GM12878 (cell line): ENCODE data around the gene LPCAT3. TPM values are rescaled to one million over a fixed set of nuclear protein-coding genes. Genes with fewer than 3 reads are reported as not detected.

Experiments
- ATAC-seq: fragments of 200-7000 bp; cut with Tn5 transposase; 3 replicates; pipeline ENCODE4 v1.9.1; 2020; ENCODE audit warnings: mild to moderate bottlenecking, moderate library complexity
- BruUV-seq: library from RNA; stranded (reverse); fragments of 400-500 nt; replicated peaks from 2 replicates; lab custom pipeline; 2021; lab: Mats Ljungman, UMichigan
- CTCF ChIA-PET: fragments of 300-600 bp; sonication (Branson Sonifier 250); formaldehyde crosslinking; extraction: SDS; loops from one replicate; lab custom pipeline; 2021; ENCODE audit warnings: inconsistent platforms; lab: Yijun Ruan, JAX
- POLR2A ChIA-PET: fragments of 350-600 bp; formaldehyde crosslinking; extraction: SDS; loops from one replicate; lab custom pipeline; 2021; ENCODE audit warnings: inconsistent platforms; lab: Charles Lee
- RAD21 ChIA-PET: fragments of 300-600 bp; sonication (Branson Sonifier 250); formaldehyde crosslinking; loops from one replicate; lab custom pipeline; 2023; ENCODE audit warnings: antibody characterized with exemption; ENCODE audit not compliant: unreplicated experiment; lab: Charles Lee
- SMC1A ChIA-PET: fragments of 300-600 bp; sonication (Branson Sonifier 250); formaldehyde crosslinking; loops from one replicate; lab custom pipeline; 2023; ENCODE audit not compliant: unreplicated experiment, uncharacterized antibody; lab: Charles Lee
- DNase-seq: peaks from one replicate; pipeline ENCODE4 v3.0.0-alpha.2; 2011; ENCODE audit warnings: low read depth, low spot score
- FAIRE-seq: peaks from 3 replicates; lab custom pipeline; 2011; peaks lifted over from hg19 to GRCh38; lab: Jason Lieb, UNC
- H2AFZ ChIP-seq: 2 replicates; pipeline ENCODE4 v1.6.0; 2011; ENCODE audit warnings: low read depth, low read length, control low read depth; ENCODE audit not compliant: control insufficient read depth
- H3K27ac ChIP-seq: 2 replicates; pipeline ENCODE4 v1.5.1; 2011; ENCODE audit warnings: control low read depth; ENCODE audit not compliant: control insufficient read depth, insufficient read depth
- H3K27me3 ChIP-seq, 2 experiments: replicated peaks in 1 of 2; 2 replicates each; pipeline versions ENCODE4 v1.6.0 to v1.6.1; 2011; ENCODE audit warnings: low read length in 1 of 2; ENCODE audit not compliant: control insufficient read depth in 2 of 2, insufficient read depth in 2 of 2
- H3K36me3 ChIP-seq, 2 experiments: 2 replicates each; pipeline ENCODE4 v1.5.1; 2011; ENCODE audit warnings: low read length in 1 of 2; ENCODE audit not compliant: control insufficient read depth in 2 of 2, insufficient read depth in 2 of 2
- H3K4me1 ChIP-seq: 2 replicates; pipeline ENCODE4 v1.6.1; 2011; ENCODE audit warnings: mild to moderate bottlenecking, low read length, moderate library complexity, mixed read lengths; ENCODE audit not compliant: control insufficient read depth, insufficient read depth
- H3K4me2 ChIP-seq: 2 replicates; pipeline ENCODE4 v1.6.0; 2011; ENCODE audit warnings: control low read depth; ENCODE audit not compliant: control insufficient read depth, insufficient read depth
- H3K4me3 ChIP-seq: fragments of 200-600 bp; sonication (generic); 2 replicates; pipeline ENCODE4 v1.5.1; 2016
- H3K79me2 ChIP-seq: 2 replicates; pipeline ENCODE4 v1.6.0; 2011; ENCODE audit warnings: low read length; ENCODE audit not compliant: control insufficient read depth, insufficient read depth
- H3K9ac ChIP-seq: 2 replicates; pipeline ENCODE4 v1.8.0; 2011; ENCODE audit warnings: low read length, control low read depth, mixed read lengths; ENCODE audit not compliant: control insufficient read depth, insufficient read depth
- H3K9me3 ChIP-seq: replicated peaks from 3 replicates; pipeline ENCODE4 v1.5.1; 2011; ENCODE audit warnings: mild to moderate bottlenecking, low read length; ENCODE audit not compliant: control insufficient read depth, insufficient read depth
- H4K20me1 ChIP-seq: 2 replicates; pipeline ENCODE4 v1.6.0; 2011; ENCODE audit not compliant: control insufficient read depth, insufficient read depth
- CEBPZ ChIP-seq: fragments of 150-350 bp; IDR thresholded peaks from 2 replicates; pipeline ENCODE4 v1.6.1; 2016; ENCODE audit warnings: low read depth, low read length
- ETV6 ChIP-seq, 2 experiments: fragments of 450-650 bp in 1 of 2; IDR thresholded peaks in 1 of 2; conservative IDR thresholded peaks in 1 of 2; 2 replicates each; pipeline ENCODE4 v1.6.1; 2014; ENCODE audit warnings: antibody characterized with exemption in 1 of 2, borderline replicate concordance in 1 of 2, low read depth in 1 of 2, mild to moderate bottlenecking in 1 of 2, moderate library complexity in 1 of 2
- MTA3 ChIP-seq: IDR thresholded peaks from 2 replicates; pipeline ENCODE4 v1.6.1; 2012; ENCODE audit warnings: low read length, inconsistent platforms, borderline replicate concordance
- NBN ChIP-seq: fragments of 450-650 bp; IDR thresholded peaks from 2 replicates; pipeline ENCODE4 v1.6.1; 2016
- SREBF1 ChIP-seq: IDR thresholded peaks from 2 replicates; pipeline ENCODE4 v1.6.1; 2012; ENCODE audit warnings: mild to moderate bottlenecking, low read length
- WGBS: methylation state at CpG from one replicate; pipeline ENCODE4 v1.1.6; 2016; ENCODE audit warnings: low lambda C conversion rate; ENCODE audit not compliant: insufficient replicate concordance, insufficient coverage; ENCODE audit errors: missing lambda C conversion rate; 5-methylcytosine and 5-hydroxymethylcytosine counted together
- in situ Hi-C: fragments of 300-500 bp; cut with MboI; formaldehyde crosslinking; loops from 9 replicates; pipeline ENCODE4 v1.14.3; 2018; ENCODE audit warnings: mixed read lengths
- intact Hi-C: fragments of 100-400 bp; cut with micrococcal nuclease; formaldehyde crosslinking; loops from one replicate; pipeline ENCODE4 v1.14.2; 2022; ENCODE audit not compliant: unreplicated experiment
- polyA plus RNA-seq, 11 experiments: library from polyadenylated mRNA; depleted of rRNA in 4 of 11; unstranded in 6 of 11; stranded (reverse) in 5 of 11; fragments of >200 nt; fragmentation: Nextera tagmentation in 4 of 11; fragmentation: Illumina TruSeq in 1 of 11; extraction: Ambion mirVana in 4 of 11; extraction: Trizol in 1 of 11; gene quantifications; 1 replicate in 1 of 11; 2 replicates in 10 of 11; pipeline versions ENCODE4 v1.2.1 to v1.2.3, GENCODE V29; 2011 to 2016; ENCODE audit warnings: inconsistent platforms in 2 of 11, missing spikeins in 2 of 11, low read depth in 1 of 11
- total RNA-seq, 4 experiments: library from RNA; depleted of rRNA in 3 of 4; stranded (reverse); fragments of >200 nt in 3 of 4; fragmentation: Illumina TruSeq in 1 of 4; extraction: Trizol in 1 of 4; gene quantifications; 2 replicates each; pipeline versions ENCODE4 v1.2.1 to v1.2.3, GENCODE V29; 2013 to 2021
- TF ChIP-seq, protein P1 (sequence below): fragments of 150-350 bp; IDR thresholded peaks from 2 replicates; pipeline ENCODE4 v1.6.1; 2014; ENCODE audit warnings: mild to moderate bottlenecking, low read depth, low read length
- TF ChIP-seq, protein P2 (sequence below): fragments of 450-650 bp; formaldehyde crosslinking; IDR thresholded peaks from 2 replicates; pipeline ENCODE4 v1.5.0; 2022; ENCODE audit warnings: mild to moderate bottlenecking, missing genetic modification characterization
- TF ChIP-seq, protein P3 (sequence below): fragments of 450-650 bp; IDR thresholded peaks from 2 replicates; pipeline ENCODE4 v1.6.1; 2016; ENCODE audit warnings: mild to moderate bottlenecking

Gene LPCAT3
- total and polyA plus RNA-seq, 10 of the 15 experiments (the other 5 are each of a cell fraction or from before 2014, with no cell fraction given) = 2.6 to 48.3 (median 23.0) TPM

DNA sequence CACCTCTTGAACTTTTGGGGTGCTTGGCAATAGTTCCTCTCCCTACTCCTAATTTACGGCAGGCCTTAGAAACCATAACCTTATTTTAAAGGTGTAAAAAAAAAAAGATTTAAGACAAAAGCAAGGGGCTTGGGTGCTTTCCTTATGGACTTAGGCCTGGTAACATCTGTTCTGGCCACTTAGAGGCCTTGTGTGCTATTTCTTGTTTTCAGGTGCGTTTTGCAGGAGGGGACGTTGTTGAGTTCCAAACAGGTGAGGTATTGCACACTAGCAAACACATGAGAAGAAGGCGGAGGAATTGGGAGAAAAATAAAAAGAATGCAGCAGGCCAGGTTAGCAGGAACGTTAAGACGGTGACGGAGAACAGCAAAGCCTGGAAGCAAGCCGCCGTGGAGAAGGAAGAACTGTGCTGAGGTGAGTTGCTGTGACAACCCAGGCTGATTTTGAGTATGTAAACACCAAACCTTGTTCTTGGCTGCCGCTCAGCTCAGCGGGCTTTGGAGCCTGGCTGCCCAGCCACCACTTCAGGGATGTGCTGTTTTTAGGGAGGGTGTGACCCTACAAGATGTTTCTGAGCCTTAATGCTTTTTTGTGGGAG is 30.2 kb downstream of the LPCAT3 start:
- Histone ChIP-seq H3K36me3 (peaks cover 4 to 7% of the 10 kb centered on the region in 2 experiments; a peak in 3 of 4 replicates), H3K4me3 (no peak overlapping the region), H3K4me1 (no peaks in the 10 kb centered on the region), H4K20me1 (no peaks in the 10 kb centered on the region), H3K27me3 (no peaks in the 10 kb centered on the region), H3K9ac (no peak overlapping the region), H3K9me3 (no peaks in the 10 kb centered on the region), H3K79me2 (no peaks in the 10 kb centered on the region), H2AFZ (no peak overlapping the region), H3K4me2 (no peak overlapping the region), H3K27ac (no peak overlapping the region)
- POLR2A ChIA-PET = interaction anchor here (1.0 kb wide), 1 partner anchor 13 kb away, joined by 4 read pairs; no protein-coding TSS in a partner anchor
- ATAC-seq = no peak
- SMC1A ChIA-PET = interaction anchor here (1.0 kb wide), 1 partner anchor 12 kb away, joined by 3 read pairs; no protein-coding TSS in a partner anchor
- CTCF ChIA-PET = no interaction called here
- in situ Hi-C loops = no loop called here
- FAIRE-seq = no peak
- BruUV-seq = TSS peak; percentile 45
- no peak for DNase-seq
- 98% methylated on average over 11 of the region's 11 CpGs for WGBS
- RAD21 ChIA-PET = no interaction called here
- intact Hi-C loops = no loop called here
- TF ChIP-seq, protein P1, sequence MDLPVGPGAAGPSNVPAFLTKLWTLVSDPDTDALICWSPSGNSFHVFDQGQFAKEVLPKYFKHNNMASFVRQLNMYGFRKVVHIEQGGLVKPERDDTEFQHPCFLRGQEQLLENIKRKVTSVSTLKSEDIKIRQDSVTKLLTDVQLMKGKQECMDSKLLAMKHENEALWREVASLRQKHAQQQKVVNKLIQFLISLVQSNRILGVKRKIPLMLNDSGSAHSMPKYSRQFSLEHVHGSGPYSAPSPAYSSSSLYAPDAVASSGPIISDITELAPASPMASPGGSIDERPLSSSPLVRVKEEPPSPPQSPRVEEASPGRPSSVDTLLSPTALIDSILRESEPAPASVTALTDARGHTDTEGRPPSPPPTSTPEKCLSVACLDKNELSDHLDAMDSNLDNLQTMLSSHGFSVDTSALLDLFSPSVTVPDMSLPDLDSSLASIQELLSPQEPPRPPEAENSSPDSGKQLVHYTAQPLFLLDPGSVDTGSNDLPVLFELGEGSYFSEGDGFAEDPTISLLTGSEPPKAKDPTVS = no peak
- TF ChIP-seq, protein P2, sequence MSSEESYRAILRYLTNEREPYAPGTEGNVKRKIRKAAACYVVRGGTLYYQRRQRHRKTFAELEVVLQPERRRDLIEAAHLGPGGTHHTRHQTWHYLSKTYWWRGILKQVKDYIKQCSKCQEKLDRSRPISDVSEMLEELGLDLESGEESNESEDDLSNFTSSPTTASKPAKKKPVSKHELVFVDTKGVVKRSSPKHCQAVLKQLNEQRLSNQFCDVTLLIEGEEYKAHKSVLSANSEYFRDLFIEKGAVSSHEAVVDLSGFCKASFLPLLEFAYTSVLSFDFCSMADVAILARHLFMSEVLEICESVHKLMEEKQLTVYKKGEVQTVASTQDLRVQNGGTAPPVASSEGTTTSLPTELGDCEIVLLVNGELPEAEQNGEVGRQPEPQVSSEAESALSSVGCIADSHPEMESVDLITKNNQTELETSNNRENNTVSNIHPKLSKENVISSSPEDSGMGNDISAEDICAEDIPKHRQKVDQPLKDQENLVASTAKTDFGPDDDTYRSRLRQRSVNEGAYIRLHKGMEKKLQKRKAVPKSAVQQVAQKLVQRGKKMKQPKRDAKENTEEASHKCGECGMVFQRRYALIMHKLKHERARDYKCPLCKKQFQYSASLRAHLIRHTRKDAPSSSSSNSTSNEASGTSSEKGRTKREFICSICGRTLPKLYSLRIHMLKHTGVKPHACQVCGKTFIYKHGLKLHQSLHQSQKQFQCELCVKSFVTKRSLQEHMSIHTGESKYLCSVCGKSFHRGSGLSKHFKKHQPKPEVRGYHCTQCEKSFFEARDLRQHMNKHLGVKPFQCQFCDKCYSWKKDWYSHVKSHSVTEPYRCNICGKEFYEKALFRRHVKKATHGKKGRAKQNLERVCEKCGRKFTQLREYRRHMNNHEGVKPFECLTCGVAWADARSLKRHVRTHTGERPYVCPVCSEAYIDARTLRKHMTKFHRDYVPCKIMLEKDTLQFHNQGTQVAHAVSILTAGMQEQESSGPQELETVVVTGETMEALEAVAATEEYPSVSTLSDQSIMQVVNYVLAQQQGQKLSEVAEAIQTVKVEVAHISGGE (CRISPR knock-in tag) = no peak
- TF ChIP-seq ETV6 (conservative IDR thresholded peaks at IDR 0.05 in 1 of 2, IDR thresholded peaks at IDR 0.05 in 1 of 2; ENCODE audit: borderline replicate concordance in 1 of 2, low read depth in 1 of 2) (no peak), CEBPZ (no peak), SREBF1 (no peak), NBN (no peak), MTA3 (no peak)
- TF ChIP-seq, protein P3, sequence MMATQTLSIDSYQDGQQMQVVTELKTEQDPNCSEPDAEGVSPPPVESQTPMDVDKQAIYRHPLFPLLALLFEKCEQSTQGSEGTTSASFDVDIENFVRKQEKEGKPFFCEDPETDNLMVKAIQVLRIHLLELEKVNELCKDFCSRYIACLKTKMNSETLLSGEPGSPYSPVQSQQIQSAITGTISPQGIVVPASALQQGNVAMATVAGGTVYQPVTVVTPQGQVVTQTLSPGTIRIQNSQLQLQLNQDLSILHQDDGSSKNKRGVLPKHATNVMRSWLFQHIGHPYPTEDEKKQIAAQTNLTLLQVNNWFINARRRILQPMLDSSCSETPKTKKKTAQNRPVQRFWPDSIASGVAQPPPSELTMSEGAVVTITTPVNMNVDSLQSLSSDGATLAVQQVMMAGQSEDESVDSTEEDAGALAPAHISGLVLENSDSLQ = no peak
